NCI-H1436 treated with DMSO at 0.1 percent for 48 hours (cell line): ENCODE results near the gene ZMIZ1.

Experiments used
- DNase-seq: peaks from one replicate; lab custom pipeline; 2025; lab: John Stamatoyannopoulos, UW

ZMIZ1 gene

GRCh38 chr10:79231908-79232307, 163.1 kb downstream of the ZMIZ1 start:
- no peak for DNase-seq

DNA sequence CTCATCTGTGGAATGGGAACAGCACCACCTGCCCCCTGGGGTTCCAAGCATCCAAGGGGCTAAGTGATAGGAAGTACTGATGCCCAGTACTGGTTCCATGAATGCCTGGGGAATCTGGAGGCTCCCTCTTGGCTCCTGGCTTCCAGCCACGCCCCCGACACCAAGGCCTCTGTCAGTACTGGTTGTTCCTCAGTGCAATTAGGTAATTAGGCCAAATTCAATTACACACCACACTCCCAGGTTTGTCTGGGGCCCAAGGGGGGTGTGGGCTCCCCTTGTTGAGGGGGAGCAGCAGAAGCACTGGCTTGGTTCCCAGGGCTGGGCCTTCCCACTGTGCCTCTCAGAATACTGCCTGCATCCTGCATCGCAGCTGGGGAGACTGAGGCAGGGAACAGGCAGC, 164.1 kb downstream of the ZMIZ1 start:
- DNase-seq: no peak

DNA sequence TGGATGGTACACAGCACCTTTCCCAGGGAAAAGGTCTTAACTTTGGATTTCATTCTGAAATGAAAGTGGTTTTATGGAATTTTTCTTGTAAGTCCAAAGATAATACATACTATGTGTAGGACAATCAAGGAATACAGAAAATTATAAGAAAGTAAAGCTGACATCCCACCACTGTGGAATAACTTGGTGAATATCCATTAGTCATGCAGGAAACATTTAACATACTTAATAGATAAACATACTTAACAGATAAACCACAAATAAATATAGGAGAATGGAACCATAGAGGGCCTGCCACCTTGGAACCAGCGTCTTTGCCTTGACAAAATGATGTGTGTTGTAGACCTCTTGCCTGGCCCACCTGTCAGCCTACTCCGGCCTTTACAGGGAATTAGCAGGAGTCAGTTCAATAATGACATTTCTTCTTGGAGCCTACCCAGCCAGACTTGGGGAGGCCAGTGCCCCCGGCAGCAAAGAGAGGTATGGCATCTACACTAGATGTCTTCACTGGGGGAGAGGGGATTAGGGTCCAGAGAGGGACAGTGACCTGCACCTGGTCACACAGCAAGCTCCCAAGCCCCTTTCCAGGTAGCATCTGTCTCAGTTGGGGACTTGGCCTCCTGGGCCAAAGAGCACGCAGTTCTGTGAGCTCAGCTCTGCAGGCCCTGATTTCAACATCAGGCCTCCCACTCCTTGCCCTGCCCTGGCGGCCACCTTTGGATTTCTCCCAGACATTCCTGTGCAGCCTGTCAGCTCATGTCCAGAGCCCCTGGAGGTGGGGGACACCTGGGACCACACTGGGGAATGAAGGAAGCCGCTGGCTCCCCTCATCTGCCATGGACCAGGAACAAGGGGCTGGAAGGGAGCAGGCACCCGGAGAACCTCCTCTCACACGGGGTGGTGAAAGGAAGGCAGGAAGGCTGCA, 165.9 kb downstream of the ZMIZ1 start:
- no peak for DNase-seq

GRCh38 chr10:79235765-79236432, 167.1 kb downstream of the ZMIZ1 start:
- DNase-seq: no peak

- no peak for DNase-seq
These were observed 167.6 kb downstream of the ZMIZ1 start for GRCh38 chr10:79236433-79236765.

- DNase-seq: no peak
These were observed 168.8 kb downstream of the ZMIZ1 start for GRCh38 chr10:79237454-79238157.

DNA sequence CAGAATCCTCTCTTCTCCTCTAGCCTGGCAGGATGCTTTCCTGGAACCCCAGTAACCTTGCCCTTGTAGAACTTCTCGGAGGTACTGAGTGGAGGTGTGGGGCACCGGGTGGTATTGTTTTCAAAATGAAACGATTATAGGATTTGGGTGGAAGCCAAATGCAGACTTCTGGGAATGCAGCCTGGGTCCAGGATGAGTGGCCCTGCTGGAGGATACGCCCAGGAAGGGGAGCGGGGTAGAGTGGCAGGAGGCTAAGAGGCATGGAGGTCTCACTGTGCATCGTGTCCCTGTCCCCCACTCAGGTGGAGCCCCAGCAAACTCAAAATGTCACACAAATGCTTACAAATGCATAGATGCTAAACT, 169.4 kb downstream of the ZMIZ1 start:
- DNase-seq: no peak

GRCh38 chr10:79238606-79239005, 169.8 kb downstream of the ZMIZ1 start:
- no peak for DNase-seq

GRCh38 chr10:79239275-79239779, 170.6 kb downstream of the ZMIZ1 start:
- no peak for DNase-seq

- no peak for DNase-seq
These were observed 171.3 kb downstream of the ZMIZ1 start for GRCh38 chr10:79239924-79240581.

GRCh38 chr10:79241629-79241989, 172.8 kb downstream of the ZMIZ1 start:
- no peak for DNase-seq

DNA sequence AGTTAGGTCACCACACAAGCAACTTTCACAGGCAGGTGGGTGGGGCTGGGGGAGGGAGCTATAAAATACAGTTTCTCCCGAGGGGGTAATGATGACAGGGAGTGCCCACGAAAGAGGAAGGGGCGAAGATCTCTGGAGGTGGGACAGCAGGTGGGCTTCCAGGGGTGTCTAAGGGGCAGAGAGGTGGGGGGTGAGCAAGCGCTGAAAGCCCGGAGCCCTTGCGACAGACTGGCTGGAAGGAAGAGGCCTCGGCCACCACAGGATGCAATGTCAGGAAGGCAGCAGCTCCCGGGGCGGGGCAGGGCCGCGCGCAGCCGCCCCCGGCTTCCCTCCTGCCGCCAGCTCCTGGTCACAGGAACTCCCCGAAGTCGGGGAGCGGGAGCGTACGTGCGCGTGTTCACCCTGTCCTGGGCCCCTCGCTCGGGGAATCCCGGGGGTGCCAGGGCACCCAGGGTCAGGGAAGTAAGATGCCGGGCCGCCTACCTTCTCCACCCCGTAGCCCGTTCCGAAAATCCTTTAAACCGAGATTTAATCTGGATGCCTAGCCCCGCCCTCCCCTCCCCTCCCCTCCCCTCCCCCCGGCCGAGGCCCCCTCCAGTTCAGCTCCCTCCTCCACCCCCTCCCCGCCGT, 173.3 kb downstream of the ZMIZ1 start:
- no peak for DNase-seq

GRCh38 chr10:79242620-79243152, 173.9 kb downstream of the ZMIZ1 start:
- peak; percentile 32 for DNase-seq

DNA sequence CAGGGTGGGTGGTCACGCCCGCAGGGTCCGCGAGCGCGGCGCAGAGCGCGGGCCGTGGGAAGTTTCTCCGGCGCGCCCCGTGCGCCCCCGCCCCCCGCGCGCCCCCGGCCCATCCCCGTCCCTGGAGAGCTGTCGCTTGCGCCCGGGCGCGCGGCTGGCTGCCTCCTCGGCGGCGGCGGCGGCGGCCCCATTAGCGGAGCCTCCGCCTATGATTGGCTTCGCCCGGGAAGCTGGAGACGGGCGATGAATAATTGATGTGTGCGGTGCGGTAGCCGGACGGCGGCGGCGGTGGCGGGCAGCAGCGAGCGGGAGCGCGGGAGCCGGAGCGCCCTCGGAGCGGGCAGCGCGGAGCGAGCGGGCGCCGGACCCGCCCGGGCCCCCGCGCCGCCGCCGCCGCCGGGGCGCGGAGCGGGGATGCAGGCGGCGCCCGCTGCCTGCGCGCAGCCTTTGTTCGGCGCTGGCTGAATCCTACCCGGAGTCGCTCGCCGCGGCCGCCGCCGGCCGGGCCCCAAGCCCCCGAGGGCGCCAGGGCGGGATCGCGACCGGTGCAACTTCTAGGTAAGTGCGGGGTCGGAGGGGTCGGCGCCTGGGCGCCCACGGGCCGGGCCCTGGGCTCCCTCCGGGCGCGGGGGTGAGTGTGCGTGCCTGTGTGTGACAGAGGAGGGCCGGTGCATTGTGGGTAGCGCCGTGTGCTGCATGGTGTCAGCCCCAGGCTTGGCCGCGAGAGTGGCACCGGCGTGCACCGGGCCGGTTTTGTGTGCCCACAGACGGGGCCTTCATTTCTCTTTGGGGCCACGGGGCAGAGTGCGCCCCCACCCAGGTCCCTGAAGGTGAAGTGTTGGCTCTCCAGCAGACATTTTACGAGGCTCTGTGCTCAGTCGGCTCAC, 174.7 kb downstream of the ZMIZ1 start:
- no peak for DNase-seq

DNA sequence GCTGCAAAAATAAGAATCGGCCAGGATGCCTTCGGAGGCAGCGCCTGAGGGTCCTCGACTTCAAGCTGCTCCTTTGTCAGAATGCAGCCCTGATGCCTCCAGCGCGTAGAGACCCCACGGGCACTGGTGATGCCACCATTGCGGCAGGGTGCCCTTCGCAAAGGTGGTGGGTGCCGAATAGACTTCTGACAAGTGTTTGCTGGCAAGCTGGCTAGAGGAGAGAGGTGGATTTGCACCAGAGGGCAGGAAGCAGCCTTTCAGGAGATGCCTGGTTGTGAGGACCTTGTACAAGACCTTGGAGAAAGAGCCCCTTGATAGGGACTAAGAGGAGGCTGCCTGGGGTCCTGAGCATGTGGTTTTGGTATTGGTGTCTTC, 175.3 kb downstream of the ZMIZ1 start:
- no peak for DNase-seq

DNA sequence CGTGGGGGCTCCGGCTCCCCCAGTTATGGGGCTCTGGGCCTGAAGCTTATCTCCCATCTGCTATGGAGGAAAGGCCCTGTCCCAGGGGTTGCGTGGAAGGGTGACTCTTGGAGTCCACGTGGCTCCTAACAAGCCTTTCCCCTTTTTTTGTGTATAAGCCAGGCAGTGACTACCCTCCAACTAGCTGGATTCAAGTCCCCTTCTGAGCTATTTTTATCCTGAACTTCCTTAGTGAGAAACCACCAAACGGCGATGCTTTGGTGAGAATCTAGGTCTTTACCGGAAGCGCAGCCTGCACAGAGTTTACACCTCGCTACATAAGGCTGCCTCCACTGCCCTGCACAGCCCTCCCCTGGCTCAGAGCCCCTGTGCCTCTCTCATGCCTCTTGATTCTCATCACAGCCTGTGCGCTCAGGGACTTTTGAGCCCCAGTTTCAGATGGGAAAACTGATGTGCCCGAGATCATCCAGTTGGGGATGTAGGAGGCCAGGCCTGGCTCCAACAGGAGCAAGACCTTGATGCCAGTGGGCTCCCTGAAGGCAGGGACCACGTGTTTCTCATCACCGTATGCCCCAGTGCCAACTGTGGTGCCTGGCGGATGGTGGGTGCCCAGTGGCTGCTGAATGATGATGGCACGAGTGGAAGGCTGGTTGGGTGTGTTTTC, 176.2 kb downstream of the ZMIZ1 start:
- DNase-seq: no peak

GRCh38 chr10:79245539-79246208, 176.9 kb downstream of the ZMIZ1 start:
- DNase-seq: no peak

GRCh38 chr10:79246209-79246581, 177.4 kb downstream of the ZMIZ1 start:
- no peak for DNase-seq

DNA sequence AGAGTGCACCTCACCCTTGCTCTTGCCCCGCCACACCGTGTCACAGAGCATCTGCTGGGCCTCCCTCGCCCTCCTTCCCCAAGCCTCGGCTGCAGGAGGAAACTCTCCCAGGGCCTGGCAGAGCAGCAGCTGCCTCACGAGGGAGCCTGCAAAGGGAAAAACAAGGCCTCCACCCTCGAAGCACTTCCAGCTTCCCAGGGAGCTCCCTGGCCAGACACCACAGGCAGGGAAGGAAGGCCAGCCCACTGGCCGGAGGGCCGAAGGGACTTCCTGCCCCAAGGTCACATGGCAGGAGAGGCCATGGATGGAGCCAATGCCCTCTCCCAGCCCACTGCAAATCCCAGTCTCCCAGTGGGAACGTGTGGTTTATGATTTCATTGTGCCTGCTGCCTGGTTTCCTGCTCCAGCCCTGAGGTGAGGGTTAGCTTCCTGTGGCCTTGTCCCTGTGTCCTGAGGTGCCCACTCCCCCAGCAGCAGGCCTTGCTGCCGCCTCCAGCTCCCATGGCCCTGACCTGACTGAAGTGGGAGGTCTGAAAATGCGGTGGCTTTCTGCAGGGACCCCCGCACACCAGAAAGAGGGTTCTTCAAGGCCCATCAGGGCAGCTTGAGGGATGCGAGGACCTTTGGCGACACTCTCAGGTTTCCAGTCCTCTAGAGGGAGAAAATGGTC, 178.0 kb downstream of the ZMIZ1 start:
- DNase-seq: no peak
